GM12878 (cell line): ENCODE results near the gene EPOP. TPM values are rescaled to one million over a fixed set of nuclear protein-coding genes. Genes with fewer than 3 reads are reported as not detected.
A peak's percentile ranks its signal among the peaks of the same experiment; 100 is the strongest.

ENCODE experiments used
- ATAC-seq: fragments of 200-7000 bp; cut with Tn5 transposase; 3 replicates; pipeline ENCODE4 v1.9.1; 2020; ENCODE audit warnings: mild to moderate bottlenecking, moderate library complexity
- BruUV-seq: library from RNA; stranded (reverse); fragments of 400-500 nt; replicated peaks from 2 replicates; lab custom pipeline; 2021; lab: Mats Ljungman, UMichigan
- CTCF ChIA-PET: fragments of 300-600 bp; sonication (Branson Sonifier 250); formaldehyde crosslinking; extraction: SDS; loops from one replicate; lab custom pipeline; 2021; ENCODE audit warnings: inconsistent platforms; lab: Yijun Ruan, JAX
- POLR2A ChIA-PET: fragments of 350-600 bp; formaldehyde crosslinking; extraction: SDS; loops from one replicate; lab custom pipeline; 2021; ENCODE audit warnings: inconsistent platforms; lab: Charles Lee
- RAD21 ChIA-PET: fragments of 300-600 bp; sonication (Branson Sonifier 250); formaldehyde crosslinking; loops from one replicate; lab custom pipeline; 2023; ENCODE audit warnings: antibody characterized with exemption; ENCODE audit not compliant: unreplicated experiment; lab: Charles Lee
- SMC1A ChIA-PET: fragments of 300-600 bp; sonication (Branson Sonifier 250); formaldehyde crosslinking; loops from one replicate; lab custom pipeline; 2023; ENCODE audit not compliant: unreplicated experiment, uncharacterized antibody; lab: Charles Lee
- DNase-seq: peaks from one replicate; pipeline ENCODE4 v3.0.0-alpha.2; 2011; ENCODE audit warnings: low read depth, low spot score
- FAIRE-seq: peaks from 3 replicates; lab custom pipeline; 2011; peaks lifted over from hg19 to GRCh38; lab: Jason Lieb, UNC
- H2AFZ ChIP-seq: 2 replicates; pipeline ENCODE4 v1.6.0; 2011; ENCODE audit warnings: low read depth, low read length, control low read depth; ENCODE audit not compliant: control insufficient read depth
- H3K27ac ChIP-seq: 2 replicates; pipeline ENCODE4 v1.5.1; 2011; ENCODE audit warnings: control low read depth; ENCODE audit not compliant: control insufficient read depth, insufficient read depth
- H3K27me3 ChIP-seq, 2 experiments: replicated peaks in 1 of 2; 2 replicates each; pipeline versions ENCODE4 v1.6.0 to v1.6.1; 2011; ENCODE audit warnings: low read length in 1 of 2; ENCODE audit not compliant: control insufficient read depth in 2 of 2, insufficient read depth in 2 of 2
- H3K36me3 ChIP-seq, 2 experiments: 2 replicates each; pipeline ENCODE4 v1.5.1; 2011; ENCODE audit warnings: low read length in 1 of 2; ENCODE audit not compliant: control insufficient read depth in 2 of 2, insufficient read depth in 2 of 2
- H3K4me1 ChIP-seq: 2 replicates; pipeline ENCODE4 v1.6.1; 2011; ENCODE audit warnings: mild to moderate bottlenecking, low read length, moderate library complexity, mixed read lengths; ENCODE audit not compliant: control insufficient read depth, insufficient read depth
- H3K4me2 ChIP-seq: 2 replicates; pipeline ENCODE4 v1.6.0; 2011; ENCODE audit warnings: control low read depth; ENCODE audit not compliant: control insufficient read depth, insufficient read depth
- H3K4me3 ChIP-seq: fragments of 200-600 bp; sonication (generic); 2 replicates; pipeline ENCODE4 v1.5.1; 2016
- H3K79me2 ChIP-seq: 2 replicates; pipeline ENCODE4 v1.6.0; 2011; ENCODE audit warnings: low read length; ENCODE audit not compliant: control insufficient read depth, insufficient read depth
- H3K9ac ChIP-seq: 2 replicates; pipeline ENCODE4 v1.8.0; 2011; ENCODE audit warnings: low read length, control low read depth, mixed read lengths; ENCODE audit not compliant: control insufficient read depth, insufficient read depth
- H3K9me3 ChIP-seq: replicated peaks from 3 replicates; pipeline ENCODE4 v1.5.1; 2011; ENCODE audit warnings: mild to moderate bottlenecking, low read length; ENCODE audit not compliant: control insufficient read depth, insufficient read depth
- H4K20me1 ChIP-seq: 2 replicates; pipeline ENCODE4 v1.6.0; 2011; ENCODE audit not compliant: control insufficient read depth, insufficient read depth
- BCL11A ChIP-seq: IDR thresholded peaks from 2 replicates; pipeline ENCODE4 v1.6.1; 2011; ENCODE audit warnings: low read depth, low read length
- ELK1 ChIP-seq: IDR thresholded peaks from 2 replicates; pipeline ENCODE4 v1.6.1; 2012; ENCODE audit warnings: low read depth, low read length, improper control_type of control experiment
- EP300 ChIP-seq, 2 experiments: fragments of 150-350 bp in 1 of 2; IDR thresholded peaks; 2 replicates each; pipeline ENCODE4 v1.6.1; 2011 to 2012; ENCODE audit warnings: low read depth in 2 of 2, low read length in 2 of 2, borderline replicate concordance in 1 of 2, improper control_type of control experiment in 1 of 2, inconsistent platforms in 1 of 2; ENCODE audit not compliant: control insufficient read depth in 1 of 2
- IKZF2 ChIP-seq, 2 experiments: fragments of 450-650 bp; IDR thresholded peaks; 2 replicates each; pipeline ENCODE4 v1.6.1; 2017; ENCODE audit warnings: mild to moderate bottlenecking in 2 of 2, moderate library complexity in 2 of 2
- PRDM15 ChIP-seq: fragments of 450-650 bp; formaldehyde crosslinking; IDR thresholded peaks from 2 replicates; pipeline ENCODE4 v1.4.0; 2020; ENCODE audit warnings: mild to moderate bottlenecking, moderate library complexity
- RAD21 ChIP-seq: IDR thresholded peaks from 2 replicates; pipeline ENCODE4 v1.6.1; 2011; ENCODE audit warnings: mild to moderate bottlenecking, low read depth, low read length, moderate library complexity; ENCODE audit not compliant: insufficient read depth
- SMAD5 ChIP-seq: IDR thresholded peaks from 2 replicates; pipeline ENCODE4 v1.6.1; 2016; ENCODE audit warnings: antibody characterized with exemption, low read depth
- STAT3 ChIP-seq: IDR thresholded peaks from 2 replicates; pipeline ENCODE4 v1.6.1; 2011; ENCODE audit warnings: low read depth, low read length, improper control_type of control experiment
- ZNF592 ChIP-seq: fragments of 450-650 bp; IDR thresholded peaks from 2 replicates; pipeline ENCODE4 v1.6.1; 2017; ENCODE audit warnings: mild to moderate bottlenecking, moderate library complexity
- ZSCAN29 ChIP-seq: fragments of 450-650 bp; IDR thresholded peaks from 2 replicates; pipeline ENCODE4 v1.6.1; 2017; ENCODE audit warnings: mild to moderate bottlenecking, moderate library complexity
- WGBS: methylation state at CpG from one replicate; pipeline ENCODE4 v1.1.6; 2016; ENCODE audit warnings: low lambda C conversion rate; ENCODE audit not compliant: insufficient replicate concordance, insufficient coverage; ENCODE audit errors: missing lambda C conversion rate; 5-methylcytosine and 5-hydroxymethylcytosine counted together
- in situ Hi-C: fragments of 300-500 bp; cut with MboI; formaldehyde crosslinking; loops from 9 replicates; pipeline ENCODE4 v1.14.3; 2018; ENCODE audit warnings: mixed read lengths
- intact Hi-C: fragments of 100-400 bp; cut with micrococcal nuclease; formaldehyde crosslinking; loops from one replicate; pipeline ENCODE4 v1.14.2; 2022; ENCODE audit not compliant: unreplicated experiment
- polyA plus RNA-seq, 11 experiments: library from polyadenylated mRNA; depleted of rRNA in 4 of 11; unstranded in 6 of 11; stranded (reverse) in 5 of 11; fragments of >200 nt; fragmentation: Nextera tagmentation in 4 of 11; fragmentation: Illumina TruSeq in 1 of 11; extraction: Ambion mirVana in 4 of 11; extraction: Trizol in 1 of 11; gene quantifications; 1 replicate in 1 of 11; 2 replicates in 10 of 11; pipeline versions ENCODE4 v1.2.1 to v1.2.3, GENCODE V29; 2011 to 2016; ENCODE audit warnings: inconsistent platforms in 2 of 11, missing spikeins in 2 of 11, low read depth in 1 of 11
- total RNA-seq, 4 experiments: library from RNA; depleted of rRNA in 3 of 4; stranded (reverse); fragments of >200 nt in 3 of 4; fragmentation: Illumina TruSeq in 1 of 4; extraction: Trizol in 1 of 4; gene quantifications; 2 replicates each; pipeline versions ENCODE4 v1.2.1 to v1.2.3, GENCODE V29; 2013 to 2021

EPOP gene
- total and polyA plus RNA-seq, 10 of the 15 experiments (the other 5 are each of a cell fraction or from before 2014, with no cell fraction given), result 0.53 to 9.0 (median 3.7) TPM

- FAIRE-seq, result no peak
- in situ Hi-C loops, result no loop called here
- intact Hi-C loops, result loop anchor here (2.0 kb wide), 1 partner anchor 28 kb away; the partner anchor contains the start of gene CISD3
- CTCF ChIA-PET, result interaction anchor here (1.2 kb wide), 1 partner anchor 26 kb away, joined by 4 read pairs; no protein-coding TSS in a partner anchor
- H3K4me3 ChIP-seq, result peak overlapping the region; percentile 91
- H3K4me1 ChIP-seq, result peaks cover 27% of the 10 kb centered on the region
- POLR2A ChIA-PET, result interaction anchor here (1.3 to 2.0 kb wide), 4 partner anchors 16 to 50 kb away, joined by 5 to 7 read pairs (median 6); partner anchors contain the start of gene PSMB3
- H3K9me3 ChIP-seq, result no peaks in the 10 kb centered on the region
- H3K79me2 ChIP-seq, result peaks cover 44% of the 10 kb centered on the region
- DNase-seq, result no peak
- ATAC-seq, result peak; percentile 38
- H3K9ac ChIP-seq, result peak overlapping the region; percentile 100
- H3K4me2 ChIP-seq, result peak overlapping the region; percentile 99
- SMC1A ChIA-PET, result interaction anchor here (1.5 to 1.6 kb wide), 3 partner anchors 9 to 144 kb away, joined by 3 to 5 read pairs (median 4); partner anchors contain the start of gene EPOP
- H2AFZ ChIP-seq, result peak overlapping the region; percentile 35; the same call in 1 of the 2 replicates
- H3K27me3 ChIP-seq, result no peaks in the 10 kb centered on the region
- no peaks in the 10 kb centered on the region for H4K20me1 ChIP-seq
- H3K36me3 ChIP-seq, result peaks cover 0 to 2% of the 10 kb centered on the region in 2 experiments; a peak in 1 of 4 replicates
- WGBS, result 1% methylated on average over 66 of the region's 81 CpGs
- BruUV-seq, result TSS peak; percentile 82
- peak overlapping the region; percentile 100 for H3K27ac ChIP-seq
- RAD21 ChIA-PET, result interaction anchor here (1.5 to 2.0 kb wide), 2 partner anchors 22 to 25 kb away, joined by 3 to 13 read pairs; no protein-coding TSS in a partner anchor
- TF ChIP-seq RAD21, result no peak
- TF ChIP-seq IKZF2 (IDR thresholded peaks at IDR 0.05), result peak; percentile 88 to 89
- TF ChIP-seq ZSCAN29, result 0 out of 2 replicates have a peak, but pooled peaks have one; percentile 12
- TF ChIP-seq STAT3, result no peak
- TF ChIP-seq ZNF592, result 0 out of 2 replicates have a peak, but pooled peaks have one; percentile 25
- peak; percentile 47; the same call in 1 of the 2 replicates for TF ChIP-seq ELK1
- TF ChIP-seq PRDM15 (CRISPR knock-in tag), result no peak
- TF ChIP-seq EP300 (IDR thresholded peaks at IDR 0.05; ENCODE audit: borderline replicate concordance in 1 of 2, control insufficient read depth in 1 of 2, low read depth in 2 of 2, low read length in 2 of 2), result peak; percentile 8 to 56; a peak in 1 of 4 replicates
- TF ChIP-seq BCL11A, result 0 out of 2 replicates have a peak, but pooled peaks have one; percentile 13
- TF ChIP-seq SMAD5, result peak; percentile 74
These were observed 27.6 kb upstream of the EPOP start for GRCh38 chr17:38702166-38702915.
